Measurements from ENCODE around the gene NTM.

DNA sequence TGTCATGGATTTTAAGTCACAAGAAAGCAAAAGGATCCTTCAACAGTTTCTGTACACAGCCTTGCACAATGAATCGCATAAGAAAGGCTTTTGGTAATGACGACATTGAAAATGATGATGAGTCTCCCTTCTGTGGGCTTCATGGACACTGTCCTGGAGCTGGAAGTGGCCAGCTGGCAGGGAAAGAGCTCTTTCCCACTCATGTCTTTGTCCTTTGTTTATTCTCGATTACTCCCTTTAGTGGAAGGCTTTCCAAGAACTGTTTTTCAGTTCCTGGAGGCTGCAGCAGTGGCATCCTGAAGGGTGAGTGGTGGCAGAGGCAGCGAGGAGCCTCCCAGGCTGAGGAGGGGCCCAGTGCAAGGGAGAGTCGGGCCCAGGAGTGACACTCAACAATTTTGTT lies 505.2 kb downstream of the NTM start:
- TF ChIP-seq TAF1 (IDR thresholded peaks at IDR 0.05; ENCODE audit: borderline replicate concordance, low read depth, low read length) (no peak), POLR2AphosphoS5 (IDR thresholded peaks at IDR 0.05; ENCODE audit: low read depth, low read length) (no peak)

Data from GM12892 (cell line).